Activated naive CD4-positive, alpha-beta T cell treated with anti-CD3 and anti-CD28 coated beads, Interleukin-2, amount 50 U/mL, for 16 hours (primary cell): ENCODE measurements around the gene NPTX1.

Source experiments
- DNase-seq: peaks from one replicate; pipeline ENCODE4 v3.0.0-alpha.2; 2020

NPTX1 gene

GRCh38 chr17:80456465-80457235 is 19.8 kb downstream of the NPTX1 start:
- no peak for DNase-seq

DNA sequence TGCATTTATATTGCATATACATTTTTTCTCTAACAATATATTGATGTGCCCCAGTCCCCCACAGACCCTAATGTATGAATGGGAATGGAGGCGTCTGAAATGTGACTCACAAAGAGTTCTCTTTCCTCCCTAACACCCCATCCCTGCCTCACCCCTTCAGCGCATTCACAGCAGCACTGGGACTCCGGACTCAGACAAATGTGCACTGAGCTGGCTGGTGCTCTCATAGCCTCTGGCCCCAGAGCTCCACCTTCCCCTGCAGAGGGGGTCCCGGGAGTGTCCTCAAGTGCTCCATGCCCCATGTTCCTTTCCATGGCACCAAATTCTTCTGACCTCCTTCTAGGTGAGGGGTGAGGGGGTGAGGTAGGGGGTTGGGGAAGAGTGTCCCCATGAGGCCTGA is 20.6 kb downstream of the NPTX1 start:
- no peak for DNase-seq

GRCh38 chr17:80455336-80455710 is 21.1 kb downstream of the NPTX1 start:
- no peak for DNase-seq

- DNase-seq, result peak; percentile 96
Observed at GRCh38 chr17:80454557-80455335, 21.7 kb downstream of the NPTX1 start.

- no peak for DNase-seq
Observed at GRCh38 chr17:80453998-80454556, 22.3 kb downstream of the NPTX1 start.

- DNase-seq, result no peak
Observed at GRCh38 chr17:80453126-80453997, 23.0 kb downstream of the NPTX1 start.

DNA sequence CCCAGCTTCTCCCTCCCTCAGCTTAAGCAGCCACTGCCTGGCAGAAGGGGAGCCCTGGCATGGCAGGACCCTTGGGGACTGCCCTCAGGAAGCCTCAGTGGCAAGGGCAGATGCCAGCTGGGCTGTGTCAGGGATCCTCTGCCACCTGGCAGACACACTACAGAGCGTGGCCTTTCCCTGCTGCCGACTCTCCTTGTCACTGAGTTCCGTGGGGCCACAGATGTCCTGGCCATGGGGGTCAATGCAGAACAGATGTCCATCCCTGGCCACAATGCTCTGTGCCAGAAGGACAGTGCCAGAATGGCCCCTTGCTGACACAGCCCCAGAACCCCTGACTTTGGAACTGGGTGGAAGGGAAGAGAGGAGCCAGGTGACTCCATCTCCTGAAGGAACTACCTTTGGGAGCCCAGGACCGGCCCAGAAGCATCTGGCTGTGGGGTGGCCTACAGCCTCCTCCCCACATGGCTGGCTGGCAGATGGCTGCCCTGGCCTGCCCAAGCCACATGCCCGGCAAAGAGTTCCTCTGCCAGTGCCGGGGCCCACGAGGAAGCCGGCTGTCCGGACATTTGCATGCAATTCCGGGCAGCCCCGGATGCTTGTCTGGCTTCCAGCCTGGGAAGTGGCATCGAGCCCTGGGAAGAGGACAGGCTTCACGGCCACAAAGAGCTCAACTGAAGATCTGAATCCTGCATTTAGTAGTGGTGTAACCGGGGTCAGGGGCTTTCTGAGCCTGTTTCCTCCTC is 24.1 kb downstream of the NPTX1 start:
- DNase-seq, result no peak

GRCh38 chr17:80451104-80451775 is 25.2 kb downstream of the NPTX1 start:
- no peak for DNase-seq

- no peak for DNase-seq
Observed at GRCh38 chr17:80449930-80450576, 26.4 kb downstream of the NPTX1 start.

- no peak for DNase-seq
Observed at GRCh38 chr17:80449194-80449929, 27.0 kb downstream of the NPTX1 start.

- no peak for DNase-seq
Observed at GRCh38 chr17:80447790-80448189, 28.6 kb downstream of the NPTX1 start.

DNA sequence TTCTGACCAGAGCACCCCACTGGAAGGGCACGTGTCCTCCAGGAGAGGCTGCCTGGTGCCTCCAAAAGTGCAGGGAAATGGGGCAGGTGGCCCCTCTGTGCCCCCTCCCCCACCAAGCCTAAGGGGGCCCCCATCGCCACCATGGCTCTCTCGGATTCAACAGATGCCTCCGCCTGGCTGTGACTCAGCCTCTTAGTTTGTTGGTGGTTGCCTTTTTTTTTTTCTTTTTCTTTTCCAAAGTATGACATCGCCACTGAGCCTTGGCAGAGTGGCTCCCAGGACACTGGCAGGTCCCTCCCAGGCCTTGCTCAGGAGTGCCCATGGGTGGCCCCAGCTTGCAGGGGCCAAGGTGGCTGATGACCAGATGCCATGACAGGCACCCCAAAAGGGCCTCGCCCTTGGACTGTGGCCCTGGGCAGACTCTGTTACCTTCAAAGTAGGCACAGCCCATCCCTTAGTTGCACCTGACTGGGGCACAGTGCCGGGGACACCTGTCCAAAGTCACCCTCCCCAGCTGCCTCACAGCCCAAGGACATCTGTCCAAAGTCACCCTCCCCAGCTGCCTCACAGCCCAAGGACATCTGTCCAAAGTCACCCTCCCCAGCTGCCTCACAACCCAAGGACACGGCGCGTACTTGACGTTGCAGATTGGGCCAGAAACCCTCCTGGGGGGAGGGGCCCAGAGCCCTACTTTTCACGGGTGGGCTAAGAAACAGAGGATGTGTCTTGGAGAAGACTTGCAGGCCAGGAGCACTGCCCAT is 29.6 kb downstream of the NPTX1 start:
- no peak for DNase-seq

- no peak for DNase-seq
Observed at GRCh38 chr17:80445726-80446110, 30.7 kb downstream of the NPTX1 start.

DNA sequence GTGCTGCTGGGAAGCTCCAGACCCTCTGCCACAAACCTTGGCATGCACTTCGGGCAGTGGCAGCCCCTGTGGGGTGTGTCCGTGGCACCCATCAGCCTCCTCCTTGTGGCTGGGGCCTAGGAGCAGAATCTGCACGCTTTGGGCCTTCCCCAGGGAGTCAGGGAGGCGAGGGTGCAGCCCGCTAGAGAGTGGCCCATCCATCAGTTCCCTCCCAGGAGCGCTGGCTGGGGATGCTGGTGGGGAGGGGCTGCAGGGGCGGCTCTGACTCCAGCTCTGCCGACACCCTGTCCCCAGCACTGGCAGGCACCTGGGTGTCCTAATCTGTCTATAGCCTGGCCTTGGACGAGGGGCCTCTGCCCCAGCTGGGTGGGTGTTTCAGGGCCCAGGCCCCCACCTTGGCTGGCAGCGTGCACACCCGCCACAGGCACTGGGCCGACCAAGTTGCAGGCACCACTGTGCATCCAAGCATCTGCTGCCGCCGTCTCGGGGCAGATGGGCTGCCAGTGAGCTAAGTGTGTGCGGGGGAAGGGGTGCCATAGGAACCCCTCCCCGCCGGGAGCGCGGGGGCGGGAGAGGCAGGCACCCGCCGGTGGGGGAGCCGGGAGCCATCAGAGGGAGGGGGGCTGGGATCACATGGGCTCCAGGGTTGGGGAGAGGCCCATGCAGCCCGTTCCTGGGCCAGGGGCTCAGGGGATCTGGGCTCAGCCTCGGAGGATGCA is 31.2 kb downstream of the NPTX1 start:
- no peak for DNase-seq

DNA sequence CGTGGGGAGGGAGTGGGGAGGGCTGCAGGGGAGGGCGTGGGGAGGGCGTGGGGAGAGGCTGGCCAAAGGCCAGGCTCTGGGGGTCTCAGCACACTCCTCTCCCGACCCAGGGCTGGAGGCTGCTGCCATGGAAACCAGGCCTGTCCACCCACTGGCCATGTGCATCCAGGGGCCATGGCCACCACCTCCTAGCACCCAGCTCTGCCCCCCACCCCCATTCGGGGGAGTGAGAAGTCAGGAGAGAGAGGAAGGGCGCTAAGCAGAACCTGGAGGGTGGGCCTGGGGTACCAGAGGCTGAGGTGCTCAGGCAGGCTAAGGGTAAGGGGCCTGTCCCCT is 31.8 kb downstream of the NPTX1 start:
- DNase-seq, result no peak

DNA sequence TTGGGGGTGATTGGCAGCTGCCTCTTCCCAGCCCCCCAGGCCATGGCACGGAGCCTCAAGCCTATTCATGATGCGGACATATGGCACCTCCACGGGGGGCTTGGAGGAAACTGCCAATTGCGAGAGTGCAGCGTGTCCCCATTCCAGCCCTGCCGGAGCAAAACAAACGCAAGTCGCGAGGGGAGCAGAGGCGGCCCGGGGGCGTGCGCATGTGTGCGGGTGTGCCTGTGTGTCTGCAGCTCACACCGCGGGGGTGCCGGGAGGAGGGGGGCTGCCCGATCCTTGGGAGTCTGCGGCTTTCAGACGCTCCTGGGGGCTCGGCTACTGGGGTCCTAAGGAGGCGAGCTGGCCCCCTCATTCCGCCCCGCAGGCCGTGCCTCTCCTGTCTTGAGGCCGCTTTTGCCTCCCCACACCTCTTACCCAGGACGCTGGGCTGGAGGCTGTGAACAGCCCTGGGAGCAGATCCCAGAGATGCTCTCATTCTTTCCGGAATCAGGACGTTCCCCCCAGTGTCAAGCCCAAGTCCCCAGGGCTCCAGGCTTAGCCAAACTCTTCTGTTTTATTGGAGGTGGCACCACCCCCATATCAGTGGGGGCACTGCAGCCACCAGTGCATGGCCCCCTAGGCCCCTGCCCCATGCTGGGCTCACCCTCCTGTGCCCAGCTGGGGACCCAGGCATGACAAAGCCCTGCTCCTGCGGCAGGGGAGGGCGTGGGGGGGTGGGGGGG is 32.3 kb downstream of the NPTX1 start:
- DNase-seq, result no peak

DNA sequence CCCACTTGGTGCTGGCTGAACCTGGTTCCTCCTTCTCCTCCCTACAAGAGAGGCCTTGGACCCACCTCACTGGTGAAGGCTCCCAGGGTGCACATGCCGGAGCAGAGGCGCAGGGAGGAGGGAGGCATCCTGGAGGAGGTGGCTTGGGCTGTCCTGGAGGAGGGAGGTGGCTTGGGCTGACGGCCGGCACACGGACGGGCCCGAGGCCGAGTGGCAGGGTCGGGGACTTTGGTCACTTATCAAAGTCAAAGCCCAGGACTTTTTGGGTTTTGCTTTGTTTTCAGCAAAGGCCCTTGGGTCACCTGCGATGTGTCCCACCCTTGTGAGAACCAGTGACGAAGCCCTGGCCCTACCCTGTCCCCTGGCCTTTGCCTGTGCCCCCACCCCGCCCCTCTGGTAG is 32.9 kb downstream of the NPTX1 start:
- DNase-seq, result no peak

- no peak for DNase-seq
Observed at GRCh38 chr17:80442764-80443163, 33.6 kb downstream of the NPTX1 start.

DNA sequence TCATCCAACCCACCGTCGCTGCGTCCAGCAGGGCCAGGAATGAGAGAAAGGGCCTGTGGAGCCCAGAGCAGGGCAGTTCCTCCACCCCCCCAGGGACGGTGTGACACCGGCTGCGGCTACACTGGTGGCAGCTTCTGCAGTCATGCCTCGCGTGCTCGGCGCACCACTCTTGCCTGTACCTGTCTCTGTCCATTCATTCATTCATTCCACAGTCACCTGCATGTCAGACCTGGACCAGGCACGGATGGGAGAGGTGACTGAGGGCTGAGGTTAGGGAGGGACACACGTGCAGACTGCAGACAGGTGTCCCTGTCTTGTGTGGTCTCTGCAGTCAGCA is 34.1 kb downstream of the NPTX1 start:
- DNase-seq, result no peak
